Measurements from ENCODE around the gene GJA8.
"Not testable (repeated sequence)": the region's sequence is repeated elsewhere in the genome, so short reads cannot be mapped to it uniquely, and the experiment has no call there.

Gene GJA8

DNA sequence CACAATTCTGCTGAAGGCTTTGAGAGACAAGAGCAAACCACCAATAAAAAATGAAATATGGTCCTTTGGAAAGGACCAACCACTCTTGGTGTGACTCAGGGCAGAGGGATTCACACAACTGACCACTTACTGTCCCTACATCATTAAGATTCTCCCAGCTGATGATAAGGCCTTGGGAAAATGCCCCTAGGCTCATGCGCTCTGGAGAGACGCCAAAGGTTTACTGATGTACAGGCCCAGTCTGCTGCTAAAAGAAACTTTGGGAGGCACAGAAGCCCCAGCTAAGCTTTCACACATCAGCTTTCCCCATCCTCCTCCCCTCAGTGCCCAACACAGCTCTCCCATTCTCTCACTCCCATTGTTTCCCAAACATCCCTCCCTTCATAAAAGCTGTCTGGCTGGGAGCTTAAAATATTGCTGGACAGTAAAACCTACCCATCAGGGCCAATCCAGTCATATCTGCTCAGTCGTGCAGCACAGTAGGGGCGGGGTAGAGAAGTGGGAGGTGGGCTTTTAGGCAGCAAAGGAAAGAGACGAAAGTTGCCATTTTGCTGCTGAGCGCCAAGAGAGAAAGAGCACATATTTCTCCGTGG is at the start of gene GJA8:
Gene GJA8, plus strand, starts transcription at position 543 of the 593 bp plus-strand sequence. CDS start 5,161 bp downstream, outside the sequence.
- intact Hi-C loops (cut with DNase I), result no loop called here
- DNase-seq, result no peak

DNA sequence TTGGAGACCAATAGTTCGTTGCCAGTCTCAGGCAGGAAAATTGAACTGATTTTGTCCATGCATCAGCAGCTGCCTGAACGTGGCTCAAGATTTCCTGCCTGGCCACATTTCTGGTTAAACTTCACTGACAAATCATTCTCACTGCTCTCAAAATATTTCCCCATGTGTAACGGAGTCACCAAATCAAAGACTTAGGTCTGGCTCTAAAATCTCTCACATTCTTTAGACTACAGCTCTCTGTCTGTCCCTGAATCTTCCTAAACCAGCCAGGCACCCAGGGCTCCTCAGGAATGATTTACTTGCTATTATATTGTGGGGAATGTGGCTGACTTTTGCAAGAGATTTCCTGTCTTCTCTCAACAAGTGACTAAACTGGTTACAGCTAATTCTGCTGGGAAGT is 49.2 kb upstream of the GJA8 start:
- DNase-seq, result no peak
- intact Hi-C loops (cut with DNase I), result no loop called here

DNA sequence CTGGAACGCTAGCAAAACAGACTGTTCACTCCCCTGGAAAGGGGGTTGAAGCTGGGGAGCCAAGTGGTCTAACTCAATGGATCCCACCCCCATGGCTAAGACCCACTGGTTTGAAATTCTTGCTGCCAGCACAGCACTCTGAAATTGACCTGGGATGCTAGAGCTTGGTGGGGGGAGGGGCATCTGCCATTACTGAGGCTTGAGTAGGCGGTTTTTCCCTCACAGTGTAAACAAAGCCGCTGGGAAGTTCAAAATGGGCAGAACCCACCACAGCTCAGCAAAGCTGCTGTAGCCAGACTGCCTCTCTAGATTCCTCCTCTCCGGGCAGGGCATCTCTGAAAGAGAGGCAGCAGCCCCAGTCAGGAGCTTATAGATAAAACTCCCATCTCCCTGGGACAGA is 47.6 kb upstream of the GJA8 start:
- intact Hi-C loops (cut with DNase I); DNase-seq: not testable (repeated sequence)

DNA sequence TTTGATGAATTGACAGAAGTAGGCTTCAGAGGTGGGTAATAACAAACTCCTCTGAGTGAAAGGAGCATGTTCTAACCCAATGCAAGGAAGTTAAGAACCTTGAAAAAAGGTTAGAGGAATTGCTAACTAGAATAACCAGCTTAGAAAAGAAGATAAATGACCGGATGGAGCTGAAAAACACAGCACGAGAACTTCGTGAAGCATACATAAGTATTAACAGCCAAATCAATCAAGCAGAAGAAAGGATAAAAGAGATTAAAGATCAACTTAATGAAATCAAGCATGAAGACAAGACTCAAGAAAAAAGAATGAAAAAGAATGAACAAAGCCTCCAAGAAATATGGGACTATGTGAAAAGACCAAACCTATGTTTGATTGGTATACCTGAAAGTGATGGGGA is 46.6 kb upstream of the GJA8 start:
- intact Hi-C loops (cut with DNase I); DNase-seq: not testable (repeated sequence)

DNA sequence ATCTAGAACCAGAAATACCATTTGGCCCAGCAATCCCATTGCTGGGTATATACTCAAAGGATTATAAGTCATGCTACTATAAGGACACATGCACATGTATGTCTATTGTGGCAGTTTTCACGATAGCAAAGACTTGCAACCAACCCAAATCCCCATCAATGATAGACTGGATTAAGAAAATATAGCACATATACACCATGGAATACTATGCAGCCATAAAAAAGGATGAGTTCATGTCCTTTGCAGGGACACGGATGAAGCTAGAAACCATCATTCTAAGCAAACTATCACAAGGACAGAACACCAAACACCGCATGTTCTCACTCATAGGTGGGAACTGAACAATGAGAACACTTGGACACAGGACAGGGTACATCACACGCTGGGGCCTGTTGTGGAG is 35.4 kb upstream of the GJA8 start:
- DNase-seq; intact Hi-C loops (cut with DNase I): not testable (repeated sequence)

DNA sequence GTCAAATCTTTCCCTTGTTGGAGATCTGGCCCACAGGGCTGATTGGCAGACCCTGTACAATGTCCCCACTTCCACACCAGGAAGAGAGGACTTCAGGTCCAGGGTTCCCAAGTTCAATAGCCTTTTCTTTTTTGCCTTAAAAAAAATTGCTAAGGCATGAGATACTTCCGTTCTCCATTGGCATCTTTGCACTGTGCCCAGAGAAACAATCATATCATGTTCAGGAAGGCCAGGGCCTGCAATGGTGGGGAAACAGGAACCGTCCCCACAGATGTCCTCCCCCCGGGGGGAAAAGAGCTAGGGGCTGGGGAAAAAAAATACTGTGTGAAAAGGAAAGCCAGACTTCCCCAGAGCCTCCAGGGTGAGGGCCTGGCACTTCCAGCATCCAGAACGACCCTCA is 24.6 kb upstream of the GJA8 start:
- no peak for DNase-seq
- intact Hi-C loops (cut with DNase I), result no loop called here

DNA sequence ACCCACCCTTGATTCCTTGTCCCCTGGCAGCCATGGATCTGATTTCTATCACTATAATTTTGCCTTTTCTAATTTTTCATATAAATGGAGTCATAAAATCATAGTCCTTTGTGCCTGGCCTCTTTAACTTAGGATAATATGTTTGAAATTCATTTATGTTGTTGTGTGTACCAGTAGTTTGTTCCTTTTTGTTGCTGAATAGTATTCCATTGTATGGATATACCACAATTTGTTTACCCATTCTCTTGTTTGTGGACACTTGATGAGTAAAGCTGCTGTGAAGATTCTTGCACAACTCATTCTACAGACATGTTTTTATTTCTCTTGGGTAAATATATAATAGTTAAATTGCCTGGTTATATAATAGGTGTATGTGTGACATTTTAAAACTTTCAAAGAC is 22.7 kb upstream of the GJA8 start:
- DNase-seq, result no peak
- intact Hi-C loops (cut with DNase I), result no loop called here

DNA sequence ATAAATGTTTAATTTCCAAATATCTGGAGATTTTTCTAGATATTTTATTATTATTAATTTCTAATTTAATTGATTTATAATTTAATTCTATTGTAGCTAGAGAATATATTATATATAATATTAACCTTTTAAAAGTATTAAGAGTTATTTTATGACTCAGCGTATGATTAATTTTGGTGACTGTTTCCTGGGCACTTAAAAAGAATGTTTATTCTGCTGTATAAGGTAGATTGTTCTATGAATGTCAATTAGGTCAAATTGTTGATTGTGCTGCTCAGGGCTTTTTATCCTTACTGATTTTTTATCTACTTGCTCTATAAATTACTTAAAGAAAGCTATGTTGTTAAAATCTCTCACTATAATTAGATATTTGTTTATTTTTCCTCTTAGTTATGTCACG is 20.1 kb upstream of the GJA8 start:
- DNase-seq, result no peak
- intact Hi-C loops (cut with DNase I), result no loop called here

DNA sequence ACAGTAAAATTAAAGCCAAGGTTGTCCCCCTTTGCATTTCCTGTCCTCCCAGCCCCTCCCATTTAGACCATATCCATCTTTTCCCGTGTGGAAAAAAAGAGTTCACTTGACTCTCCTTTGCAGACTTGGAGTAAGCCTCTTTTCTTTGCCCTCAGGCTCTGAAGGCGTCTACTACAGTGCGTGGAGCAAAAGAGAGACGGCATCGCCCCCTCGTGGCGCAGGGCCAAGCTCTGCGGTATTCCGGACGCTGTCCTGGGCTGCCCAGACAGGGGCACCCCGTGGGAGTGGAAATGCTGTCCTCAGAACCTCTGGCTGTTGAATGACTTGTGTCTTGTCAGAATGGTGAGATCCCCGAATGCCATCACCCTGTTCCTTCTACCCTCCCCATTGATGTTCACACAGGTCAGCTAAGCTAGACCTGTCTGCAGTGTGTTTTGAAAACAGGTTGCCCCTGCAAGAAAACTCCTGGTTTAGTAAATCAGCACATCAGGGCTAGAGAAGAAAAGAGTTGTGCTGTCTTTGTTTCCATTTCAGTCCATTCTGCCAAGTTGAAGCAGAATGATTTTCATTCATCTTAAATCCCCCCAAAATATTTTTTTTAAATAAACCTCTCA is 12.3 kb upstream of the GJA8 start:
- DNase-seq, result peak in 37 of 42 donors; percentile 18 to 71 (median 38)
- intact Hi-C loops (cut with DNase I), result no loop called here

DNA sequence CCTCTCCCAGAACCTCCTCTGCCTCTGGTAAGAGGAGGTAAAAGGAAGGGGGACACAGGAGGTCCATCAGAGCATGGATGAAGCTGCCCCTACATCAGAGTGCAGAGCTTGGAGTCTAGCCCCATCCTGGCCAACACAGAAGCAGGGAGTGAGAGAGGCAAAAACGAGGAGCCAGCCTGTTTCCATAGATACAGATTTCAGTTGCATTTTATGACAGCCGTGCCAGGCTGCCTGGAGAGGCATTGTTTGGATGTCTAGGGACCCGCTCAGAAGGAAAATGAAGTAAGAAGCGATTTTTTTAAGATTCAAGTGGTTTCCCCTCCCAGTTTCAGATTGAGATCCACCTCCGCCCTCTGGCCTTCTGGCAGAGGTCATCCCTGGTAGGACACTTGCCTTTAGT is 11.5 kb upstream of the GJA8 start:
- intact Hi-C loops (cut with DNase I), result no loop called here
- DNase-seq, result peak in 2 of 42 donors; percentile 12 to 15

DNA sequence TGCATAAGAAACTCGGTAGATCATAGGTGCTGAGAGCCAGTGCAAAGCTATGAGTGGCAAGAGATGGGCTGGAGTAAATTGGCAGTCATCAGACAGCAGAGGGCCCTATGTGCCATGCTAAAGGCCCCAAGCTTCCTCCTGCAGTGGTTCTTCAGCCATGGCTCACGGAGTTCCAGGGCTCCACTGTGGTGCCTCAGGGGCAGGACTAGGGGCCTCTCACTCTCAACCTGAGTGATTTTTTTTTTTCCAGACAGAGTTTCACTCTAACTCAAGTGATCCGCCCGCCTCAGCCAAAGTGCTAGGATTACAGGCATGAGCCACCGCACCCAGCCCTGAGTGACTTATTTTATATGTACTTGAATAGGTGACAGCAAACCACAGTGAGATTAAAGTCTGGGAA is 10.4 kb upstream of the GJA8 start:
- intact Hi-C loops (cut with DNase I), result no loop called here
- DNase-seq, result peak in 3 of 42 donors; percentile 11 to 38 (median 17)

DNA sequence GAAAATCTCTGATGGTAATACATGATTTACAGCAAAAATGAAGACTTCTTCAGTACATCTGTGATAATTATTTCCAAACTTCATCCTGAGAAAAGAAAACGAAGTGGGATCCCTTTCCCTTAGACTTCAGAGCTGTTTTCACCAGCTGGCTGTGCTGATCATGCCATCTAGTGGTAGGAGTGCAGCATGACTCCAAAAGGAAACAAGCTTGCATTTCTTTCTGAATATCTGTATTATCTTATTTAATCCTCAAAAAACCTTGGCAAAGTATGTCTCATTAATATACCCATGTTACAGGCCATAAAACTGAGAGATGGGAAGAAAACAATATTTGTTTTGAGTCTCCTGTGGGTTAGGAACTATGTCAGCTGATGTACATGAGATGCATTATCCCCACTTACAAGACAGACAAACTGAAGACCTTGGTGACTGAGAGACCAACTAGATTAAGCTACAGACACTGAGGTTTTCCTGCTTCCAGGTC is 9.8 kb upstream of the GJA8 start:
- intact Hi-C loops (cut with DNase I), result no loop called here
- DNase-seq, result peak in 30 of 42 donors; percentile 10 to 73 (median 46)

DNA sequence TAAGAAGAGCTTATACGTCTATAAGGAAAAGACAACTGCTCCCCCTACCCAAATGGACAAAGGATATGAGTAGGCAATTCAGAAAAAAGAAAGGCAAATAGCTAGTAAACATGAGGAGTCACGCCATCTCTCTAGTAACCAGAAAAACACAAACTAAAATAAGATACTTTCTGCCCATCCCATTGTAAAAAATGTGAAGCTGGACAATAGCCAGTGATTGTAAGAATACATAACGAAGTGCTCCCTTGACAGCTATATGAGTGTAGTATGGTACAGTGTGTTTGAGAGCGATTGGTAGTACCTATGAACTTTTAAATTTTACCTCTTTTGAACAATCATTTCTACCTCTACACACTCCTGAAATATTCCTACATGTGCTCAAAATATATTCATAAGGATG is 7.5 kb upstream of the GJA8 start:
- intact Hi-C loops (cut with DNase I), result no loop called here
- DNase-seq, result no peak

DNA sequence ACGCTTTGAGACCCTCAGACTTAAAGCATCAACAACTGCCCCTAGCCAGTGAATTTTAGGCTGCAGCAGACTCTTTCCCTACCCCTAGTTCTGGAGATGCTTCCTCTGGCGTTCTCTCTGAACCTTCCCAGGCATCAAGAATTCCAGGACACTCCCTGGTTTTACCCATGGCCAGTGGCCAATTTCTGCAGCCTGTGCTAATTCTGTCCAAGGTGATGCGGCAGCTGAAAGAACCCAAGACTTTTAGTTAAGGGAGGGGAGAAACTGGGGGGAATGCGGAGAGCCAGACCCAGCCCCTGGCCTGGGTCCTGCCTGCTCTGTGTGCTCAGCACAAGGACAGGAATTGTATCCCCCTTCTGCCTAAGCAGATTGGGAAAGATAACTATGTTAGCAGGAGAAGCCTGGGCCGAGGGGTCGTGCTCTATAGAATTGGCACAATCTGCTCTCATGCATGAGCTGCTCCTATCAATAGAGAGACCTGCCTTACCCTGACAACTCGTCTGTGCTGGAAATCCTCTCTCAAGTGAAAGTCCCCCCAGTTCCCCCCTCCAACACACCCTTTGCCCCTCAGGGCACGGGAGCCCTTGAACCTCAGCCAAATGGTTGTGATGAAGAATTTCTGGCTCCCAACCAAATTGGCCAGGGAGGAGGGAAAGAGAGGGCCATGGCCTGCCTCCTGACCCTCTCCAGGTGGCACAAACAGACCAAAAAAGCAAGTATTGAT is 5.4 kb upstream of the GJA8 start:
- no peak for DNase-seq
- intact Hi-C loops (cut with DNase I), result no loop called here

DNA sequence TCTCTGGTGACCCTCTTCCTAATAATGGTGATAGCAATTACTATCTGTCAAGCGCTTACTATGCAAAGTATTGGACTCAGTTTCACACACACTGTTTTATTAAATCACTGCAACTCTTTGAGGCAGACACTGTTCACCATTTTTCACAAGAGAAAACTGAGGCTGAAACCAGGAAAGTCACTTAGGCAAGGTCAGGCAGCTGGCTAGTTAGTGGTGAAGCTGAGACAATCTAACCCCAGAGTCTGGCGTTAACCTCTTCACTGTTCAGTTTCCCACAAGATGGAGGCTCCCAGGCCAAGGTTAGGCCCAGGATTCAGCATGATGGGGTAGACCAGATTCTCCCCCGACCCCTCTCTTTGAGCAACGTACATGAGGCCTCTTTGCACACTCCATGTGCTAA is 4.8 kb upstream of the GJA8 start:
- intact Hi-C loops (cut with DNase I), result no loop called here
- DNase-seq, result no peak

DNA sequence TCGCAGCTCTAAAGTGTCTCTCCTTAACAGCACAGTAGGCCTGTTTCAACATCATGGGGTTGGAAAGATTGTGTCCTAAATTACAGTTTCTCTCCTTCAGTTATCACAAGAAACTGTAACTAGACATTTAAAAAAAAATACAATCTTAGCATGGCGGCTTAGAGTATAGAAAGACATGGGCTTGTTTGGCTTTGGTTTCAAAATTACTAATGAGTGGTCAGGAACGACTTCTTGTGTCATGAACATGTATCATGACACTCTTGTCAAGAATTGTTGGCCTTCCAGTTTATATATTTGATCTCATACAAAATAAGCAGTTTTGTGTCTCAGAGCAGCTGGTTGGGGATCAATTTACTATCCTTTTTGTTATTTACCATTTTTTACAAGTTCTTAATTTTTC is 2.1 kb downstream of the GJA8 start:
- intact Hi-C loops (cut with DNase I), result no loop called here
- no peak for DNase-seq

DNA sequence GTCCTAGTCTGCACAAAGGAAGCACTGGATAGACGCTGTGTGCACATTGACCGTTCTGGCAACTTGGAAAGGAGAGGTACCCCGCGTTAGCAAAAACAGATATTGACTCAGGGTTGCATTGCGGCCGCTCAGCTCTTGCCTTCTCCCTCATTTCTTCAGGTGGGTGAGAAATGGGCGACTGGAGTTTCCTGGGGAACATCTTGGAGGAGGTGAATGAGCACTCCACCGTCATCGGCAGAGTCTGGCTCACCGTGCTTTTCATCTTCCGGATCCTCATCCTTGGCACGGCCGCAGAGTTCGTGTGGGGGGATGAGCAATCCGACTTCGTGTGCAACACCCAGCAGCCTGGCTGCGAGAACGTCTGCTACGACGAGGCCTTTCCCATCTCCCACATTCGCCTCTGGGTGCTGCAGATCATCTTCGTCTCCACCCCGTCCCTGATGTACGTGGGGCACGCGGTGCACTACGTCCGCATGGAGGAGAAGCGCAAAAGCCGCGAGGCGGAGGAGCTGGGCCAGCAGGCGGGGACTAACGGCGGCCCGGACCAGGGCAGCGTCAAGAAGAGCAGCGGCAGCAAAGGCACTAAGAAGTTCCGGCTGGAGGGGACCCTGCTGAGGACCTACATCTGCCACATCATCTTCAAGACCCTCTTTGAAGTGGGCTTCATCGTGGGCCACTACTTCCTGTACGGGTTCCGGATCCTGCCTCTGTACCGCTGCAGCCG is 5.4 kb downstream of the GJA8 start:
- intact Hi-C loops (cut with DNase I), result no loop called here
- no peak for DNase-seq

DNA sequence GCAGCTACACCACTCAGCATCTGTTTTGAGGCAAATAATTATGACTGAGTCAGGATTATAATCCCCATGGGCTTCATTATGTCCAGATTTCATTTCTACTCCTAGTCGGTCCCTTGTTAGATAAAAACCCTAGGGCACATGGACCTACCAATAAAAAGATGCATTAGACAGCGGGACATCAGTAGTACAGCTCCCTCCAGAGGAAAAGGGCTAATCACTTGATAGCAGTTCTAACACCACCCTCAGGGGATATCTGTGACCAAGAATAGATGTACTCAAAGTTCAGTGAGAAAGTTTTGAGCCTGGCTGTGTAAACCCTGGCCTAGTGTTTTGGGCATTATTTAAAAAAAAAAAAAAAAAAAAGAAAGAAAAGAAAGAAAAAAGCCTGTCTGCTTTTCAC is 10.0 kb downstream of the GJA8 start:
- DNase-seq, result no peak
- intact Hi-C loops (cut with DNase I), result no loop called here

DNA sequence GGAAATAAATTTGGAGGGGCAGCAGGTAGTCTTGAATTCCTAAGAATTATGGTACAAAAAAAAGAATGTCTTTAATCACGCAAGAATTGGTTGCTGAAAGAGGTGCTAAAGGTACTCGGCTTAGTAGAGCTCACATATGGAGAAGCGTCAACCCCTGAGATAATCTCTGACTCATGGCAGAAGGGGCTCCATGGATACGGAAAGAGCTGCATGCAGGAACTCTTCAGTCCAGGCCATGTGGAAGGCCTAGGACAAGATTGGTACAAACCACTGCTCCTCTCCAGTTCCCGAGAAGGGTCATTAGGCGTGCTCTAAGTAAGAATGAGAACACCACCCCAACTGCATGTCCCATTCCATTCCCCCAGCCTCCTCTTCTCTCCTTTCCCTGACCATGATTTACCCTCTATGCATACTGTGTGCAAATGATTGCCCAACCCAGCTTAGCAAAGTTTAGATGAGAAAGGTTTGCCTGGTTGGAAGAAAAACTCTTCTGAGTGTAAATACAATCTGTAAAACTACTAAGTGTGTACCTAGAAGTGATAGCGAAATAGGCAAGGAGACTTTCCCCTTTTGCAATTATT is 10.9 kb downstream of the GJA8 start:
- intact Hi-C loops (cut with DNase I), result no loop called here
- DNase-seq, result no peak

DNA sequence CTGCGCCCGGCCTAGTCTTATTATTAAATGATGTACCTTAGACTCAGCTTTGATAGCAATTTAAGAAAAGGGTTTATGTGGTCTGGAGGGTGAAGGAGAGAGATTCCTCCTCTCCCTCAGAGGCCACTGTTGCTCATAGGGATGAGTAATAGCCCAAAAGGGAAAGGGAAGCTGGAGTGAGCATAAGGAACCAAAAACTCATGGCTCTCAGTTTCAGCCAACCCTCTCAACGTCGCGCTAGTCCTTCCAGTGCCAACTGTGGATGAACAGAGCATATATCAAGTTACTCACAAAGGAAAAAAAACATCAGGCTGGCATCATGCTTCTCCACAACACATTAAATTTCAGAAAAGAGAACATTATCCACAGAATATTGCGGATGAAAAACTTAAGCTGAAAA is 17.3 kb downstream of the GJA8 start:
- intact Hi-C loops (cut with DNase I), result no loop called here
- DNase-seq, result no peak
